NCI-H1930 (cell line): ENCODE measurements around the gene TBX10.
"Not testable (repeated sequence)": the region's sequence is repeated elsewhere in the genome, so short reads cannot be mapped to it uniquely, and the experiment has no call there.

ENCODE experiments used
- DNase-seq, 2 experiments: peaks; one replicate each; lab custom pipeline; 2025; lab: John Stamatoyannopoulos, UW

TBX10 gene

GRCh38 chr11:67639438-67639859, at the start of gene TBX10:
TSS of gene TBX10 (minus strand) at chr11:67639763. CDS start at chr11:67639472, 291 bp downstream.
- DNase-seq, result no peak

DNA sequence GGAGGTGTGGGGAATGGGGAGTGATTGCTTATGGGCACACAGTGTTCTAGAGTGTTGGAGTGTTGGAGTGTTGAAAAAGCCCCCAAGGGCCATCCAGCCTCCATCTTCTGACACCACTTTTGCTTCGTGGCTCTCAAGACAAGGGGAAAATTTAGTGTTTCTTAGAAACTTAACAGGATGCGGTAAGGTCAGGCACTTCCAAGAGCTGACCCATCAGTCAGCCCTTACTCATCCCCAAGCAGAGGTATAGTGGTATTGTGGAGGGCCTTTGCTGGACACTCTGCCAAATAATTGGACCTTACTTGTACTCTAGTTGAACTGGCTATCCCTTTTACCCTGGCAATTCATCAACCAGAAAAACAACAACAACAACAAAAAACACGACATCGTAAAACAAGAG, 49.6 kb upstream of the TBX10 start:
- no peak for DNase-seq

- DNase-seq, result no peak
Observed at GRCh38 chr11:67687986-67688385, 48.4 kb upstream of the TBX10 start.

GRCh38 chr11:67685641-67686332, 46.2 kb upstream of the TBX10 start:
- not testable (repeated sequence) for DNase-seq

GRCh38 chr11:67682126-67683034, 42.8 kb upstream of the TBX10 start:
- DNase-seq, result not testable (repeated sequence)

DNA sequence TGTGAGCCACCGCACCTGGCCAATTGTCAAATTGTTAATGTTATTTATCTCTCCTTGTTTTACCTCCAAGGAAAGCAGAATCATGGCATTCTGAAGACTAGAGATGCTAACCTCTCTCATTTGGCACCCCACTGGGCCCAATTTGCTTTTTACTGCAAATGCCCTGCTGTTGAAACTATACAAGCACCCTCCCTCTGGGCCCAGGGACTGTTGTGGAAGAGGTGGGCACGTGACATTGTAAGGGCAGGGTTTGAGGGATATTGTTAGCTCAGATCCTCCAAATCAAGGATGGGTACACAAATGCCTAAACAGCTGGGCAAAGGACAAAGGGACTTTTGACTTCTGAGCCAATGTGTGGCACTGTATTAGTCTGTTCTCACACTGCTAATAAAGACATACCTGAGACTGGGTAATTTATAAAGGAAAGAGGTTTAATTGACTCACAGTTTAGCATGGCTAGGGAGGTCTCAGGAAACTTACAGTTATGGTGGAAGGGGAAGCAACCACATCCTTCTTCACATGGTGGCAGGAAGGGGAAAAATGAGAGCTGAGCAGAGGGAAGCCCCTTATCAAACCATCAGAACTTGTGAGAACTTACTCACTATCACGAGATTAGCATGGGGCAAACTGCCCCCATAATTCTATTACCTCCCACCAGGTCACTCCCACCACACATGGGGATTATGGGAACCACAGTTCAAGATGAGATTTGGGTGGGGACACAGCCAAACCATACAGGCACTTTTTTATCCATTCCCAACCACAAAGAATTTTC, 41.3 kb upstream of the TBX10 start:
- DNase-seq, result no peak

- DNase-seq, result no peak
Observed at GRCh38 chr11:67675058-67675747, 35.6 kb upstream of the TBX10 start.

GRCh38 chr11:67674442-67674871, 34.9 kb upstream of the TBX10 start, which contains the start of gene ALDH3B2:
TSS of gene ALDH3B2 (minus strand) at chr11:67674623. CDS start at chr11:67666935, 7,688 bp downstream.
- DNase-seq, result no peak

DNA sequence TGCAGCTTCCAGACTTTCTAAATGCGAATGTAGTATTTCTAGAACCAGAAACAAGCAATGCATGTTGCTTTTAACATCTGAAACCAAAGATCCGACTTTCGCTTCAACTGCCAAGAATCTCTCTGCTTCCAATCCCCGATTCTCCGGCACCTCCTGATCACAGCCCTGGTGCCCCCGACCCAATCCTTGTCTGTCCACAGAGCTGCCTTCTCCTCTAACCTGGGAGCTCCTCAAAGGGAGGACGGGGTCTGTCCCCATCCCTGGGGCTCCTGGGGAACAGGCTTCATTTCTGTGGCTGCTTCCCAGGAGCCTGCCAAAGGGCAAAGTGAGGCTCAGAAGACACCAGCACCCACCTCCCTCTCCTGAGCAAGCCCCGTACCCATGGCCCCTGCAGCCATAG, 34.3 kb upstream of the TBX10 start:
- DNase-seq, result no peak

DNA sequence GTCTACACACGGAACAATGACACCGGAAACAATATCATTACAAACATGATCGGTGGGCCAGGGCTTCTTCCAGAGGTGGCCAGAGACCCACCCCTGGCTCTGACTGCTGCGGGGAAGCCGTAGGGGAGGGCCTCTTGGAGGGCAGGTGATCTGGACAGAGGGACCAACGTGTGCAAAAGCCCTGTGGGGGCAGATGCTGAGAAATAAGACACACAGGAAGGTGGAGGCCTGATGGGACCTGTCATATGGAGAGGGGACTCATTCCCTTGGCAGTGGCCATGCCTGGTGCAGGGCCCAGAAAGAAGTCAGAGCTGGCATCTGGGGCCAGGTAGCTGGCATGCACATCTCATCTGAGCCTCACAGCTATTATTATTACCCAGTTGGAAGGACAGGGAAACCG, 33.8 kb upstream of the TBX10 start:
- no peak for DNase-seq

DNA sequence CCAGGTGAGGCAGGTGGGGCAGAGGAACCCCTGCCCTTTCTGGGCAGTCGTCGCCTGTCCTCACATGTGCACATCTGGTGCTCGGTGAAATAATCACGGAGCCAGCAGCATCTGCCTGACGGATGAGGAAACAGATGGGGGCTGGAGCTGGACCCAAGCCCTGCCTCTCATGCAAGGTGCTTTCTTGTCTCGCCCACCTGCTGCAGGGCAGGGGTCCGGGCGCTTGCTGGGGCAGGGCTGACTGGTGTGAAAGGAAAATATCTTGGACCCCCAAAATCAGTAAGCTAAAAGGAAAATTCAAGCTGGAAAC, 31.6 kb upstream of the TBX10 start:
- DNase-seq, result no peak

DNA sequence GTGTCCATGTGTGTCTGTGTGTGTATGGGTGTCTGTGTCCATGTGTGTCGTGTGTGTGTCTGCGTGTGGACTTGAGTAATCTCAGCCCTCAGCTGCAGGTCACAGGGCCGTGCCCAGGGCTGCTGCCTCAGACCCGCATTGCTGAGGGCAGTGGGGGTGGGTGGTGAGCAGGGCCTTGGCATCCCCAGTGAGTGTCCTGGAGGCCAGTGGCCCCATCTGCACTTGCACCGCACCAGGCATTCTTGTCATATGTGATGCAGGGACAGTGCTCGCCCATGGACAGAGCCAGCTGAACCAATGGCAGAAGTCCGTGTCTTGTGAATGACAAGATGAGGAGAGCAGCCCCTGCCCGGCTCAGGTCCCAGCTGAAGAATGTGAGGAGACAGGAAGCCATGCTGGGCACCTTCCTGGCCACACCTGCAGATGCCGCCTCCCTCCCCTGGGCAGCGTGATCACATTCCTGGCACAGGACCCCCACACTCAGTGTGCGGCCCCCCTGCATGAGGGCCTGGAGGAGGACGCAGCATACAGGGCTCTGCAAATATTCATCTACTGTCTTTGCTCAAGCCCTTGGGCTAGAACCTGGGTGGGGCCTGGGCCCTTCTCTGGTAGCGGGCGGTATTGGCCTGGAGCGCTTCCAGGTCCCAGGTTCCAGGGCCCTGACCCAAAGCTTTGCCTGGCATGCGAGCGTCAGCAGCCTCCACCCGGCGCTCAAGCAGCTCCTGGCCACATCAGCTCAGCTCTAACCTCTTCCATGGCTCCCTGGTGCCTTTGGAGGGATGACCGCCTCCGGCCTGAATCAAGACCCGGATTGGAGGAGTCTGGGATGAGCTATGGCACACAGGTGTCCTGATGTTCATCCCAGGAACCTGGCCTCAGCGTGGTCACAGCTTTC, 31.0 kb upstream of the TBX10 start:
- DNase-seq, result no peak

GRCh38 chr11:67668192-67668551, 28.6 kb upstream of the TBX10 start:
- DNase-seq, result no peak

- no peak for DNase-seq
Observed at GRCh38 chr11:67667490-67668191, 28.1 kb upstream of the TBX10 start.

DNA sequence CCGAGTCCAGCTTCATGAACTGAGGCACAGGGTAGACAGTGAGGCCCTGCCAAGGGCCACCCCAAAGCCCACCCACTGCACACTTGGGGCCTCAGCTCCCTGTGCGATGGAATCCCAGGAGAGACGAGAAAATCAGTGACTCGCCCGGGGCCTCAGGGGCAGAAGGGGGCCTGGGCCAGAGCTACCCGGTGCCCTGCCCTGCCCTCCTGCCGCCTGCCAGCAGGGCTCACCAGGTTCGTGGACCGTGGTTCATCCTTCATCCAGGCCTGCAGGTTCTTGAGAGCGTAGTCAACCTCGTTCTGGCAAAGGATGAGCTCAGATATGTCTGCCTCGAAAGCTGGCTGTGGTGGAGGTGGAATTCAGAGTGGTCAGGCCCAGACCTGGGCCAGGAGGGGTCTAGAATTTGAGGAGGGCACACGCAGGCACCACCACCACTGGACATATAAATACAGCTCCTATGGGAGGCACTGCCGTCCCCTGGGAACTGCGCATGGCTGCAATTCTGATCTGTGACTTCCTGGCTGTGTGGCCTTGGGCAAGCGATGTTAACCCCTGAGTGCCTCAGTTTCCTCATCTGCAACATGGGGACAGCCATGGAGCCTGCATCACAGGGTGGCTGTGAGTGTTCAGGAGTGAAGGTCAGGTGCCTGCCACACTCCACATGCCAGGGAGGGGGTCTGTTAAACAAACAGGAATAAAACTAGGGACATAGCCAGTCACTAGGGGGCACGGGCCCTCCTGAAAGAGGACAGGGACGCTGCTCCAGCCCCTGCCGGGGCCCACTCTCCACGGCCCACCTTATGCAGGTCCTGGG, 27.3 kb upstream of the TBX10 start:
- no peak for DNase-seq

- DNase-seq, result no peak
Observed at GRCh38 chr11:67666303-67666645, 26.7 kb upstream of the TBX10 start.

- DNase-seq, result no peak
Observed at GRCh38 chr11:67665541-67666302, 26.2 kb upstream of the TBX10 start.

- DNase-seq, result no peak
Observed at GRCh38 chr11:67664696-67665540, 25.4 kb upstream of the TBX10 start.
